Body of pancreas (tissue), 4 donors: ENCODE results near the gene CMTM7.

Experiments used
- CTCF ChIP-seq, 7 experiments: fragments of 450-650 bp in 4 of 7; fragments of 200-600 bp in 3 of 7; sonication (generic) in 3 of 7; IDR thresholded peaks; one replicate each; pipeline ENCODE4 v1.5.1; 2016 to 2019; ENCODE audit warnings: antibody characterized with exemption in 7 of 7
- POLR2A ChIP-seq, 3 donors: fragments of 450-650 bp; IDR thresholded peaks; one replicate each; pipeline ENCODE4 v1.6.1; 2016; ENCODE audit warnings: antibody characterized with exemption in 3 of 3, mild to moderate bottlenecking in 2 of 3

GRCh38 chr3:32422943-32423342 lies 31.3 kb downstream of the CMTM7 start:
- TF ChIP-seq POLR2A (IDR thresholded peaks at IDR 0.05) (no peak), CTCF (IDR thresholded peaks at IDR 0.05) (no peak)
